ENCODE measurements around the gene KRT26.

Gene KRT26

DNA sequence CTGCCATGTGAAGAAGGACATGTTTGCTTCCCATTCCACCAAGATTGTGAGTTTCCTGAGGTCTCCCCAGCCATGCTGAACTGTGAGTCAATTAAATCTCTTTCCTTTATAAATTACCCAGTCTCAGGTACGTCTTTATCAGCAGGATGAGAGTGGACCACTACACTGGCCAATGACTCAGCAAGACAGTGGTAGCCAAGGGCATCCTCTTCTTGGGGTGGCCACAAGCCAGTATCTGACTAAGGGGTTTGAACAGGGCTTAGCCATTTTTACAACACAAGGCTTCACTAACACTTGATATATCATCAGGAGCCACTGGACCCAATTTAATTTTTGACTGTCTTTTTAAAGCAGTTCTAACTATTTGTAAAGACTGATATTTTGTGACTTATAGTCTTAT is 47.3 kb downstream of the KRT26 start:
- DNase-seq = no peak

DNA sequence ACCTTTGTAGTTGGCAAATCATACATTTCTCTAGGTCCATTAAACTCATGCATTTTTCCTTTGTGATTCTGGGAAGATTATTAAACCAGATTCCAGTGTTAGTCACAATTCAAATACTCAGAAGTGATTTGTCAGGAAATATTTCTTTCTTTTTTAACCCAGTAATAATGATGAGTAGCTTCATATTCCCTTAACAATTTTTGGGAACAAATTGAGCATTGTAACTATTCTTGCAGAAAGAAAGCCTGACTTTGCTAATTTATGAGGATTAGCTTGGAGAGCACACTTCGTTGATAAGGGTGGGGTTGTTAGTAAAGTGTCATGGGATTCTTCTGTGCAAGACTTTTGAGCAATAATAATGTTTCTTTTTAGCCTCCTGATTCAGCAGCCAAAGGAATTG is 49.8 kb downstream of the KRT26 start:
- no peak for DNase-seq

DNA sequence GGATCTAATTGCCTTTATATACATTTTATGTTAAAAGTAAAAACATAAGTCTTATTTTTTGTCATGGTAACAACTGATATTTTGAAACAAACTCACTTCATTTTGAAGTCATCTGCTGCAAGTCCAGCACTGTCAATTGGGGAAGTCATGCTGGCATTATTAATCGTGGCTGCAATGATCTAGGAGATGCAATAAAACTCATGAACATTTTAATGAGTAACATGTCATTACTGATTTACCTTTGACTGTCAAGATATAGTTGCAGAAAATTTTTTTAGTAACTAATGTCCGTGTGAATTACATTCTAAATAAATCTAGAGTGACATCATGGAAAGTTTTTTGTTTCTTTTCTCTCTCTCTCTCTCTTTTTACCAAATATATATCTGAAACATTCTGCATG is 51.1 kb downstream of the KRT26 start:
- no peak for DNase-seq

DNA sequence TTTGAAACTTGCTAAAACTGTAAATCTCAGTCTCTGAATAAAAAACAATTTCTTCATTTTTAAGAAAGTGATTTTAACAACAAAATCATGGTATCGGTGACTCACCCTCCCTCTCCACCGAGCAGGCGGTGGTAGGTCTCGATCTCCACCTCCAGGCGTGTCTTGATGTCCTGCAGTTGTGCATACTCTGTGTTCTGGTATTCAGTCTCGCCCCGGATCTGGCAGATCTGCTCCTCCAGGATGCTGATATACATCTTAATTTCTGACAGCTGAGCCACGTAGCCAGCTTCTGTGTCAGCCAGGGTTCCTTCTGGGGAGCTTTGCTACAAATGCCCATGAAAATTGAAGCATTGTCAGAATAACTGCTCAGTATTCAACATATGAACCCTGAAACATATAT is 53.1 kb downstream of the KRT26 start:
- DNase-seq = no peak

DNA sequence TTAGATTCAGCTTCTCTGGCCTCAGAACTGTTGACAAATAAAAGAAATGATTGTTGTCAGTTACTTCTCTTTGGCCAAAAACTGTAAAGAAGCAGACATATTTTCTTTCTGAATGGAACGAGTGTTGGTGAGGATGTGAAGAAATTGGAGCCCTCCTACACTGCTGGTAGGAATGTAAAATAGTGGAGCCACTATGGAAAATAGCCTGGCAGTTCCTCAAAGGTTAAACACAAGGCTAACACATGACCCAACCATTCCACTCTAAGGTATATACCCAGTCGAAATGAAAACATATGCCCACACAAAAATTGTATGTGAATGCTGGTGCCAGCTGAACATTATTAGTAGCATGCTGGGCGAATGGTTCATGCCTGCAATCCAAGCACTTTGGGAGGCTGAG is 54.2 kb downstream of the KRT26 start:
- DNase-seq = no peak

Data from activated CD4-positive, alpha-beta T cell treated with anti-CD3 and anti-CD28 coated beads, Interleukin-2, amount 50 U/mL, for 16 hours (primary cell).